Astrocyte (in vitro differentiated cells and primary cell): Measurements from ENCODE around the gene MBNL3. TPM values are rescaled to one million over a fixed set of nuclear protein-coding genes. Genes with fewer than 3 reads are reported as not detected.

Experiments used
- DNase-seq: peaks from one replicate; pipeline ENCODE4 v3.0.0-alpha.2; 2010; ENCODE audit warnings: low read depth
- FAIRE-seq: peaks from 2 replicates; lab custom pipeline; 2011; peaks lifted over from hg19 to GRCh38; lab: Jason Lieb, UNC
- H2AFZ ChIP-seq: 2 replicates; pipeline ENCODE4 v1.6.0; 2012; ENCODE audit warnings: low read depth, low read length, inconsistent platforms
- H3K27ac ChIP-seq: 2 replicates; pipeline ENCODE4 v1.5.1; 2011; ENCODE audit warnings: low read depth, low read length, inconsistent platforms
- H3K27me3 ChIP-seq: 2 replicates; pipeline ENCODE4 v1.6.0; 2011; ENCODE audit warnings: low read length, inconsistent platforms; ENCODE audit not compliant: insufficient read depth
- H3K36me3 ChIP-seq: 2 replicates; pipeline ENCODE4 v1.5.1; 2011; ENCODE audit warnings: low read length, inconsistent platforms; ENCODE audit not compliant: insufficient read depth
- H3K4me1 ChIP-seq: 2 replicates; pipeline ENCODE4 v1.5.1; 2011; ENCODE audit warnings: low read length, inconsistent platforms; ENCODE audit not compliant: insufficient read depth
- H3K4me2 ChIP-seq: 2 replicates; pipeline ENCODE4 v1.6.0; 2012; ENCODE audit warnings: low read length, inconsistent platforms
- H3K4me3 ChIP-seq: 2 replicates; pipeline ENCODE4 v1.5.1; 2011; ENCODE audit warnings: low read depth, mild to moderate bottlenecking, low read length, inconsistent platforms; ENCODE audit not compliant: insufficient read depth
- H3K79me2 ChIP-seq: 2 replicates; pipeline ENCODE4 v1.6.0; 2012; ENCODE audit warnings: mild to moderate bottlenecking, low read length, inconsistent platforms; ENCODE audit not compliant: insufficient read depth
- H3K9ac ChIP-seq: 2 replicates; pipeline ENCODE4 v1.6.0; 2012; ENCODE audit warnings: mild to moderate bottlenecking, low read length, inconsistent platforms
- H3K9me3 ChIP-seq: 2 replicates; pipeline ENCODE4 v1.5.1; 2012; ENCODE audit warnings: low read depth, mild to moderate bottlenecking, low read length, inconsistent platforms; ENCODE audit not compliant: insufficient read depth
- H4K20me1 ChIP-seq: 2 replicates; pipeline ENCODE4 v1.6.0; 2012; ENCODE audit warnings: low read length, inconsistent platforms; ENCODE audit not compliant: insufficient read depth
- H3K27ac Mint-ChIP-seq: one replicate; pipeline ENCODE4 v1.8.0; 2021; ENCODE audit warnings: mild to moderate bottlenecking, mixed read lengths; ENCODE audit not compliant: unreplicated experiment
- H3K27me3 Mint-ChIP-seq: one replicate; pipeline ENCODE4 v1.8.0; 2021; ENCODE audit warnings: low read depth, mixed read lengths; ENCODE audit not compliant: unreplicated experiment
- H3K36me3 Mint-ChIP-seq: one replicate; pipeline ENCODE4 v1.8.0; 2021; ENCODE audit warnings: low read depth, mixed read lengths; ENCODE audit not compliant: unreplicated experiment
- H3K4me1 Mint-ChIP-seq: one replicate; pipeline ENCODE4 v1.8.0; 2021; ENCODE audit warnings: low read depth, mixed read lengths; ENCODE audit not compliant: unreplicated experiment
- H3K4me3 Mint-ChIP-seq: one replicate; pipeline ENCODE4 v1.8.0; 2021; ENCODE audit warnings: mild to moderate bottlenecking, moderate library complexity, mixed read lengths; ENCODE audit not compliant: unreplicated experiment
- H3K9me3 Mint-ChIP-seq: one replicate; pipeline ENCODE4 v1.8.0; 2021; ENCODE audit warnings: mild to moderate bottlenecking, mixed read lengths; ENCODE audit not compliant: unreplicated experiment
- CTCF ChIP-seq: IDR thresholded peaks from 2 replicates; pipeline ENCODE4 v1.5.1; 2011; ENCODE audit warnings: low read depth, mild to moderate bottlenecking, inconsistent platforms, low read length, moderate library complexity; ENCODE audit not compliant: insufficient read depth
- EZH2 ChIP-seq: IDR thresholded peaks from 2 replicates; pipeline ENCODE4 v1.6.1; 2012; ENCODE audit warnings: mild to moderate bottlenecking, low read length, inconsistent platforms; ENCODE audit not compliant: insufficient read depth
- total RNA-seq: library from RNA; stranded (reverse); gene quantifications from 2 replicates; pipeline ENCODE4 v1.2.1, GENCODE V29; 2021

Gene MBNL3
- total RNA-seq, 1 donor from 2014 or later = 4.1 TPM

GRCh38 chrX:132404266-132404665 lies 84.6 kb downstream of the MBNL3 start:
- TF ChIP-seq CTCF = no peak
- Mint-ChIP-seq H3K9me3 (no peaks in the 10 kb centered on the region), H3K4me3 (no peak overlapping the region), H3K4me1 (peaks cover 2% of the 10 kb centered on the region), H3K27ac (no peak overlapping the region), H3K27me3 (no peaks in the 10 kb centered on the region), H3K36me3 (no peaks in the 10 kb centered on the region)
- Histone ChIP-seq H3K79me2 (no peaks in the 10 kb centered on the region), H2AFZ (no peak overlapping the region), H3K9ac (no peak overlapping the region), H3K27me3 (no peaks in the 10 kb centered on the region), H3K36me3 (no peaks in the 10 kb centered on the region), H3K4me3 (no peak overlapping the region), H3K27ac (no peak overlapping the region), H3K9me3 (no peaks in the 10 kb centered on the region), H4K20me1 (no peaks in the 10 kb centered on the region), H3K4me1 (no peaks in the 10 kb centered on the region), H3K4me2 (no peak overlapping the region)
- no peak for DNase-seq
- FAIRE-seq = no peak

- DNase-seq (peak; percentile 55), FAIRE-seq (no peak)
- Histone ChIP-seq H3K4me1 (no peaks in the 10 kb centered on the region), H3K9me3 (no peaks in the 10 kb centered on the region), H3K27me3 (no peaks in the 10 kb centered on the region), H3K79me2 (no peaks in the 10 kb centered on the region), H3K27ac (no peak overlapping the region), H3K4me2 (no peak overlapping the region), H4K20me1 (no peaks in the 10 kb centered on the region), H2AFZ (no peak overlapping the region), H3K36me3 (no peaks in the 10 kb centered on the region), H3K9ac (no peak overlapping the region), H3K4me3 (no peak overlapping the region)
- no peak overlapping the region for H3K4me3 Mint-ChIP-seq
- no peaks in the 10 kb centered on the region for H3K27me3 Mint-ChIP-seq
- no peaks in the 10 kb centered on the region for H3K9me3 Mint-ChIP-seq
- no peak for TF ChIP-seq EZH2
- no peak for TF ChIP-seq CTCF
- no peaks in the 10 kb centered on the region for H3K4me1 Mint-ChIP-seq
- no peak overlapping the region for H3K27ac Mint-ChIP-seq
- H3K36me3 Mint-ChIP-seq = no peaks in the 10 kb centered on the region
These were observed 86.9 kb downstream of the MBNL3 start for GRCh38 chrX:132401935-132402334.

GRCh38 chrX:132400706-132401105 lies 88.1 kb downstream of the MBNL3 start:
- FAIRE-seq = peak; percentile 60
- Histone ChIP-seq H3K79me2 (no peaks in the 10 kb centered on the region), H2AFZ (no peak overlapping the region), H3K9me3 (no peaks in the 10 kb centered on the region), H3K4me3 (no peak overlapping the region), H3K27ac (no peak overlapping the region), H3K9ac (no peak overlapping the region), H3K36me3 (no peaks in the 10 kb centered on the region), H4K20me1 (no peaks in the 10 kb centered on the region), H3K4me2 (no peak overlapping the region), H3K27me3 (no peaks in the 10 kb centered on the region), H3K4me1 (no peaks in the 10 kb centered on the region)
- H3K9me3 Mint-ChIP-seq = no peaks in the 10 kb centered on the region
- H3K4me3 Mint-ChIP-seq = no peak overlapping the region
- H3K27ac Mint-ChIP-seq = no peak overlapping the region
- DNase-seq = no peak
- no peaks in the 10 kb centered on the region for H3K27me3 Mint-ChIP-seq
- TF ChIP-seq CTCF (no peak), EZH2 (no peak)
- H3K4me1 Mint-ChIP-seq = no peaks in the 10 kb centered on the region
- no peaks in the 10 kb centered on the region for H3K36me3 Mint-ChIP-seq
